HCT116 (cell line): ENCODE data around the gene CLASP1. TPM values are rescaled to one million over a fixed set of nuclear protein-coding genes. Genes with fewer than 3 reads are reported as not detected.

Source experiments
- ATAC-seq: fragments of 200-7000 bp; cut with Tn5 transposase; 2 replicates; pipeline ENCODE4 v1.9.1; 2020; ENCODE audit warnings: mild to moderate bottlenecking, moderate library complexity
- BruUV-seq: library from RNA; stranded (reverse); fragments of 400-500 nt; replicated peaks from 2 replicates; lab custom pipeline; 2021; lab: Mats Ljungman, UMichigan
- CTCF ChIA-PET: fragments of 300-600 bp; sonication (Branson Sonifier 250); formaldehyde crosslinking; loops from one replicate; lab custom pipeline; 2021; ENCODE audit warnings: antibody characterized with exemption; lab: Charles Lee
- POLR2A ChIA-PET: fragments of 300-600, 350-600 bp; sonication (Branson Sonifier 250); formaldehyde crosslinking; loops from one replicate; lab custom pipeline; 2021; ENCODE audit warnings: antibody characterized with exemption; lab: Charles Lee
- RAD21 ChIA-PET, 2 experiments: fragments of 300-600 bp; sonication (Branson Sonifier 250); formaldehyde crosslinking; loops; one replicate each; lab custom pipeline; 2023; ENCODE audit warnings: low total read pairs in 2 of 2; ENCODE audit not compliant: uncharacterized antibody in 2 of 2, unreplicated experiment in 2 of 2, low non-redundant PET in 1 of 2; lab: Charles Lee
- DNase-seq: peaks from one replicate; pipeline ENCODE4 v3.0.0-alpha.2; 2010; ENCODE audit warnings: low read depth, low spot score
- H2AFZ ChIP-seq: fragments of 200-600 bp; shearing (Covaris generic), sonication (generic); 2 replicates; pipeline ENCODE4 v1.6.1; 2017; ENCODE audit warnings: low read depth, mixed run types, mixed read lengths, antibody characterized with exemption, low read length; ENCODE audit not compliant: poor library complexity, severe bottlenecking
- H3K27ac ChIP-seq: 2 replicates; pipeline ENCODE4 v1.5.1; 2012; ENCODE audit warnings: low read depth, low read length
- H3K27me3 ChIP-seq: fragments of 200-600 bp; sonication (generic); 2 replicates; pipeline ENCODE4 v1.6.1; 2016; ENCODE audit warnings: mixed run types, low read length, mixed read lengths; ENCODE audit not compliant: insufficient read depth
- H3K36me3 ChIP-seq, 2 experiments: fragments of 200-500 bp in 1 of 2; fragments of 200-600 bp in 1 of 2; sonication (Bioruptor generic) in 1 of 2; sonication (generic) in 1 of 2; 2 replicates each; pipeline versions ENCODE4 v1.5.1 to v1.6.1; 2014 to 2016; ENCODE audit warnings: low read length in 2 of 2, inconsistent platforms in 1 of 2, mixed read lengths in 1 of 2, mixed run types in 1 of 2; ENCODE audit not compliant: insufficient read depth in 2 of 2, control insufficient read depth in 1 of 2
- H3K4me1 ChIP-seq, 2 experiments: fragments of 200-600 bp in 1 of 2; sonication (generic) in 1 of 2; 2 replicates each; pipeline versions ENCODE4 v1.5.1 to v1.6.1; 2012 to 2017; ENCODE audit warnings: low read length in 2 of 2, inconsistent platforms in 1 of 2, mild to moderate bottlenecking in 1 of 2, mixed read lengths in 1 of 2, mixed run types in 1 of 2, moderate library complexity in 1 of 2; ENCODE audit not compliant: insufficient read depth in 2 of 2, control insufficient read depth in 1 of 2
- H3K4me2 ChIP-seq: fragments of 200-600 bp; sonication (generic); 2 replicates; pipeline ENCODE4 v1.6.1; 2017; ENCODE audit warnings: mixed run types, low read length, mixed read lengths
- H3K4me3 ChIP-seq, 2 experiments: fragments of 200-600 bp in 1 of 2; sonication (generic) in 1 of 2; replicated peaks in 1 of 2; 2 replicates each; pipeline ENCODE4 v1.5.1; 2011 to 2016; ENCODE audit warnings: low read length in 2 of 2, control low read depth in 1 of 2, low read depth in 1 of 2, mild to moderate bottlenecking in 1 of 2, mixed read lengths in 1 of 2, mixed run types in 1 of 2
- H3K79me2 ChIP-seq: fragments of 200-600 bp; sonication (generic); 2 replicates; pipeline ENCODE4 v1.6.1; 2017; ENCODE audit warnings: mild to moderate bottlenecking, mixed run types, low read length, moderate library complexity, mixed read lengths; ENCODE audit not compliant: insufficient read depth
- H3K9ac ChIP-seq: fragments of 200-600 bp; sonication (generic); 2 replicates; pipeline ENCODE4 v1.6.1; 2016; ENCODE audit warnings: low read length, mixed read lengths
- H3K9me2 ChIP-seq: fragments of 200-600 bp; sonication (generic), shearing (Covaris generic); 2 replicates; pipeline ENCODE4 v1.6.1; 2017; ENCODE audit warnings: mixed run types, mild to moderate bottlenecking, moderate library complexity; ENCODE audit not compliant: insufficient read depth
- H3K9me3 ChIP-seq, 2 experiments: fragments of 200-500 bp in 1 of 2; fragments of 200-600 bp in 1 of 2; sonication (Bioruptor generic) in 1 of 2; sonication (generic) in 1 of 2; 2 replicates each; pipeline ENCODE4 v1.6.1; 2014 to 2017; ENCODE audit warnings: low read length in 2 of 2, mixed read lengths in 2 of 2, inconsistent platforms in 1 of 2, low read depth in 1 of 2, mild to moderate bottlenecking in 1 of 2, mixed run types in 1 of 2, moderate library complexity in 1 of 2; ENCODE audit not compliant: control insufficient read depth in 1 of 2, insufficient read depth in 1 of 2
- H4K20me1 ChIP-seq: fragments of 200-600 bp; sonication (generic), shearing (Covaris generic); 2 replicates; pipeline ENCODE4 v1.6.1; 2017; ENCODE audit warnings: mixed run types, mild to moderate bottlenecking, moderate library complexity; ENCODE audit not compliant: insufficient read depth
- CBX3 ChIP-seq: IDR thresholded peaks from 2 replicates; pipeline ENCODE4 v1.6.1; 2012; ENCODE audit warnings: low read depth
- CEBPB ChIP-seq: IDR thresholded peaks from 2 replicates; pipeline ENCODE4 v1.6.1; 2012; ENCODE audit warnings: low read depth
- ELF1 ChIP-seq: IDR thresholded peaks from 2 replicates; pipeline ENCODE4 v1.6.1; 2012; ENCODE audit warnings: low read depth, borderline replicate concordance
- EZH2 ChIP-seq: fragments of 200-600 bp; sonication (generic); IDR thresholded peaks from 2 replicates; pipeline ENCODE4 v1.6.1; 2017; ENCODE audit warnings: antibody characterized with exemption, mixed run types
- JUND ChIP-seq: IDR thresholded peaks from 2 replicates; pipeline ENCODE4 v1.6.1; 2012
- POLR2A ChIP-seq: IDR thresholded peaks from 2 replicates; pipeline ENCODE4 v1.7.0; 2011; ENCODE audit warnings: borderline replicate concordance; ENCODE audit not compliant: insufficient read depth, insufficient read length; ENCODE audit errors: extremely low read depth
- POLR2AphosphoS5 ChIP-seq: IDR thresholded peaks from 2 replicates; pipeline ENCODE4 v1.6.1; 2011; ENCODE audit warnings: mild to moderate bottlenecking, low read depth, low read length, moderate library complexity
- SIN3A ChIP-seq: IDR thresholded peaks from 2 replicates; pipeline ENCODE4 v1.6.1; 2012; ENCODE audit warnings: low read depth
- TCF7L2 ChIP-seq: IDR thresholded peaks from 2 replicates; pipeline ENCODE4 v1.7.0; 2011; ENCODE audit warnings: borderline replicate concordance, inconsistent platforms; ENCODE audit not compliant: insufficient read depth, insufficient read length; ENCODE audit errors: extremely low read depth
- YY1 ChIP-seq: IDR thresholded peaks from 2 replicates; pipeline ENCODE4 v1.6.1; 2011; ENCODE audit warnings: low read length, low read depth, moderate library complexity, mild to moderate bottlenecking; ENCODE audit not compliant: insufficient replicate concordance; ENCODE audit errors: extremely low read depth
- intact Hi-C: fragments of 100-400 bp; cut with micrococcal nuclease; formaldehyde crosslinking; loops from 2 replicates; pipeline ENCODE4 v1.10.0; 2022
- total RNA-seq: library from RNA; stranded (reverse); gene quantifications from one replicate; pipeline ENCODE4 v1.2.1, GENCODE V29; 2021; ENCODE audit not compliant: unreplicated experiment
- TF ChIP-seq, protein P1 (sequence below), 3 experiments: fragments of 200-600 bp in 1 of 3; sonication (generic) in 1 of 3; IDR thresholded peaks in 2 of 3; conservative IDR thresholded peaks in 1 of 3; 2 replicates each; pipeline ENCODE4 v1.5.1; 2012 to 2017; ENCODE audit warnings: low read depth in 2 of 3, low read length in 2 of 3, antibody characterized with exemption in 1 of 3, borderline replicate concordance in 1 of 3, control low read depth in 1 of 3, mild to moderate bottlenecking in 1 of 3, mixed read lengths in 1 of 3, mixed run types in 1 of 3, moderate library complexity in 1 of 3; ENCODE audit not compliant: insufficient read depth in 1 of 3
- TF ChIP-seq, protein P2 (sequence below): IDR thresholded peaks from 2 replicates; pipeline ENCODE4 v1.6.1; 2012
- TF ChIP-seq, protein P3 (sequence below): IDR thresholded peaks from 2 replicates; pipeline ENCODE4 v1.6.1; 2012; ENCODE audit warnings: low read depth

CLASP1 gene
- total RNA-seq, 1 experiment from 2014 or later = 41.9 TPM

DNA sequence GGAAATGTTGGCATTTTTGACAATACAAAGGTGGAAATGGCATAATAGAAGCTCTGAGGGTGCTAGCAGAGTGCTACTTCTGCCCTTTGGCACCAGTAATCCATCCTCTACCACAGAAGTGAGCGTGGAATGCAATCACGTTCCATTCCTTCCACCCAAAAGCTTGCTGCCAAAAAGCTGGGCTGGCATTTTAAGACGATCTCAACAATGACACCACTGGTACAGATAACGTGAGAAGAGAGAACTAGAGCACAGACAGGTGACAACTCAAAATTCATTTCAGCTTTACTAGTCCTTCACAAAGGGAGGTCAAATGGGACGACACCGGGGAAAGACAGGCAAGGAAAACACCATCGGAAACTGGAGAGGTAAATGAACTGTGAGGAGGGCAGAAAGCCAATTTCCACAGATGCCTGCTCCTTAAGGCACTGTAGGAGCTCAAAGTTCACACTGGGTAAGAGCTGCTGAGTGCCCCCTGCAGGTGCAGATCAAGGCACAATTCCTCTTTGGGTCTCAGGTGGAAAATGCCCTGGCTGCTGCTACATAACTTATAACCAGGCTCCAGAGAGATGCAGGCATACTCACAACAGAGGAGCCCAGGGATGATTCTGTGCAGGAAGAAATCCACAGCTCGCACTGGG is 169.3 kb downstream of the CLASP1 start:
- BruUV-seq = no TSS peak
- Histone ChIP-seq H3K9me2 (no peaks in the 10 kb centered on the region), H3K27ac (no peak overlapping the region), H3K9ac (no peak overlapping the region), H3K27me3 (no peaks in the 10 kb centered on the region), H3K79me2 (peaks cover 3% of the 10 kb centered on the region), H3K4me1 (peaks cover 4% of the 10 kb centered on the region in 2 experiments; a peak in 3 of 4 replicates), H3K4me2 (no peak overlapping the region), H2AFZ (no peak overlapping the region), H4K20me1 (no peaks in the 10 kb centered on the region), H3K9me3 (no peaks in the 10 kb centered on the region), H3K4me3 (no peak overlapping the region), H3K36me3 (no peaks in the 10 kb centered on the region)
- ChIA-PET CTCF (interaction anchor here (0.8 kb wide), 1 partner anchor 29 kb away, joined by 3 read pairs; no protein-coding TSS in a partner anchor), RAD21 (no interaction called here), POLR2A (no interaction called here)
- intact Hi-C loops = no loop called here
- TF ChIP-seq SIN3A = no peak
- TF ChIP-seq, protein P1, sequence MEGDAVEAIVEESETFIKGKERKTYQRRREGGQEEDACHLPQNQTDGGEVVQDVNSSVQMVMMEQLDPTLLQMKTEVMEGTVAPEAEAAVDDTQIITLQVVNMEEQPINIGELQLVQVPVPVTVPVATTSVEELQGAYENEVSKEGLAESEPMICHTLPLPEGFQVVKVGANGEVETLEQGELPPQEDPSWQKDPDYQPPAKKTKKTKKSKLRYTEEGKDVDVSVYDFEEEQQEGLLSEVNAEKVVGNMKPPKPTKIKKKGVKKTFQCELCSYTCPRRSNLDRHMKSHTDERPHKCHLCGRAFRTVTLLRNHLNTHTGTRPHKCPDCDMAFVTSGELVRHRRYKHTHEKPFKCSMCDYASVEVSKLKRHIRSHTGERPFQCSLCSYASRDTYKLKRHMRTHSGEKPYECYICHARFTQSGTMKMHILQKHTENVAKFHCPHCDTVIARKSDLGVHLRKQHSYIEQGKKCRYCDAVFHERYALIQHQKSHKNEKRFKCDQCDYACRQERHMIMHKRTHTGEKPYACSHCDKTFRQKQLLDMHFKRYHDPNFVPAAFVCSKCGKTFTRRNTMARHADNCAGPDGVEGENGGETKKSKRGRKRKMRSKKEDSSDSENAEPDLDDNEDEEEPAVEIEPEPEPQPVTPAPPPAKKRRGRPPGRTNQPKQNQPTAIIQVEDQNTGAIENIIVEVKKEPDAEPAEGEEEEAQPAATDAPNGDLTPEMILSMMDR (IDR thresholded peaks at IDR 0.05 in 2 of 3, conservative IDR thresholded peaks at IDR 0.05 in 1 of 3; ENCODE audit: borderline replicate concordance in 1 of 3, insufficient read depth in 1 of 3, low read depth in 2 of 3, low read length in 2 of 3) = peak in 2 of 3 experiments; percentile 39 to 45; a peak in 4 of 6 replicates
- TF ChIP-seq POLR2A = no peak
- TF ChIP-seq ELF1 = no peak
- DNase-seq (no peak), ATAC-seq (peak; percentile 74)

DNA sequence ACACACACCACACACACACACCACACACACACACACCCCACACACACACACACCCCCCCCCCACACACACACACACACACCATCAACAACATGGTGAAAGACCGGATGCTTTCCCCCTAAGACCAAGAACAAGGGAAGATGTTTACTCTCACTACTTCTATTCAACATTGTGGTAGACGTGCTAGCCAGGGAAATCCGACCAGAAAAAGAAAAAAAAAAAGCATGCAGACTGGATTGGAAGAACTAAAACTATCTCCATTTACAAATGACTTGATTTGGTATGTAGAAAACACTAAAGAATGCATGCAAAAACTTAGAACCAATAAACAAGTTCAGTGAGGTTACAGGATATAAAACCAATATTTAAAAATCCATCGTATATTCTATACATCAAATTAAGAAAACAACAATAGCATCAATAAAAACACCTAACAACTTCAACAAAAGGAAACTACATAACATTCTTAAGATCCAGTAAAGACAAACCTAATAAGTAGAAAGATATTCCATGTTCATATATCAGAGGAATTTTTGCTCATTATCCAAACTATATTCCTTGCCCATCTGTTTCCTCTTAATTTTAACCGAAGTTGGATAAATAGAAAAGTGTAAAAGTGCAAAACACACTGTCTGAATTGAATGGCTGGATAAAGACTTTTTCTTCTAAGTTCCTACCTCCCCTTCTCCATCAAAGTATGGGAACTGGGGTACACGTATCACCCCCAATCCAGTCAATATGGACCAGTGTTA is 170.1 kb downstream of the CLASP1 start:
- no peak overlapping the region for H3K9ac ChIP-seq
- TF ChIP-seq TCF7L2 = no peak
- TF ChIP-seq JUND = no peak
- no peak for TF ChIP-seq CBX3
- TF ChIP-seq, protein P2, sequence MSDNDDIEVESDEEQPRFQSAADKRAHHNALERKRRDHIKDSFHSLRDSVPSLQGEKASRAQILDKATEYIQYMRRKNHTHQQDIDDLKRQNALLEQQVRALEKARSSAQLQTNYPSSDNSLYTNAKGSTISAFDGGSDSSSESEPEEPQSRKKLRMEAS = no peak
- TF ChIP-seq POLR2AphosphoS5 = no peak
- TF ChIP-seq, protein P3, sequence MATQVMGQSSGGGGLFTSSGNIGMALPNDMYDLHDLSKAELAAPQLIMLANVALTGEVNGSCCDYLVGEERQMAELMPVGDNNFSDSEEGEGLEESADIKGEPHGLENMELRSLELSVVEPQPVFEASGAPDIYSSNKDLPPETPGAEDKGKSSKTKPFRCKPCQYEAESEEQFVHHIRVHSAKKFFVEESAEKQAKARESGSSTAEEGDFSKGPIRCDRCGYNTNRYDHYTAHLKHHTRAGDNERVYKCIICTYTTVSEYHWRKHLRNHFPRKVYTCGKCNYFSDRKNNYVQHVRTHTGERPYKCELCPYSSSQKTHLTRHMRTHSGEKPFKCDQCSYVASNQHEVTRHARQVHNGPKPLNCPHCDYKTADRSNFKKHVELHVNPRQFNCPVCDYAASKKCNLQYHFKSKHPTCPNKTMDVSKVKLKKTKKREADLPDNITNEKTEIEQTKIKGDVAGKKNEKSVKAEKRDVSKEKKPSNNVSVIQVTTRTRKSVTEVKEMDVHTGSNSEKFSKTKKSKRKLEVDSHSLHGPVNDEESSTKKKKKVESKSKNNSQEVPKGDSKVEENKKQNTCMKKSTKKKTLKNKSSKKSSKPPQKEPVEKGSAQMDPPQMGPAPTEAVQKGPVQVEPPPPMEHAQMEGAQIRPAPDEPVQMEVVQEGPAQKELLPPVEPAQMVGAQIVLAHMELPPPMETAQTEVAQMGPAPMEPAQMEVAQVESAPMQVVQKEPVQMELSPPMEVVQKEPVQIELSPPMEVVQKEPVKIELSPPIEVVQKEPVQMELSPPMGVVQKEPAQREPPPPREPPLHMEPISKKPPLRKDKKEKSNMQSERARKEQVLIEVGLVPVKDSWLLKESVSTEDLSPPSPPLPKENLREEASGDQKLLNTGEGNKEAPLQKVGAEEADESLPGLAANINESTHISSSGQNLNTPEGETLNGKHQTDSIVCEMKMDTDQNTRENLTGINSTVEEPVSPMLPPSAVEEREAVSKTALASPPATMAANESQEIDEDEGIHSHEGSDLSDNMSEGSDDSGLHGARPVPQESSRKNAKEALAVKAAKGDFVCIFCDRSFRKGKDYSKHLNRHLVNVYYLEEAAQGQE = no peak
- TF ChIP-seq EZH2 = no peak
- TF ChIP-seq YY1 = no peak
- no peak for TF ChIP-seq CEBPB

More for the DNA sequence above, 170.1 kb downstream of the CLASP1 start:
- Histone ChIP-seq H3K9me3 (no peaks in the 10 kb centered on the region), H3K27ac (no peak overlapping the region), H3K4me2 (no peak overlapping the region), H2AFZ (no peak overlapping the region), H3K4me3 (no peak overlapping the region), H3K36me3 (no peaks in the 10 kb centered on the region), H3K9me2 (no peaks in the 10 kb centered on the region), H3K79me2 (peaks cover 3% of the 10 kb centered on the region), H4K20me1 (no peaks in the 10 kb centered on the region), H3K4me1 (peaks cover 0 to 4% of the 10 kb centered on the region in 2 experiments; a peak in 1 of 4 replicates), H3K27me3 (no peaks in the 10 kb centered on the region)
- CTCF ChIA-PET = no interaction called here
- POLR2A ChIA-PET = no interaction called here
- DNase-seq = no peak
- no TSS peak for BruUV-seq
- RAD21 ChIA-PET = no interaction called here
- intact Hi-C loops = no loop called here
- no peak for ATAC-seq
